DMS 273 treated with DMSO at 0.1 percent for 48 hours (cell line): Measurements from ENCODE around the gene DIO1.
"Not testable (repeated sequence)": the region's sequence is repeated elsewhere in the genome, so short reads cannot be mapped to it uniquely, and the experiment has no call there.

Experiments
- DNase-seq: peaks from one replicate; lab custom pipeline; 2025; lab: John Stamatoyannopoulos, UW

Gene DIO1

GRCh38 chr1:53893999-53894636 is at the start of gene DIO1:
TSS of gene DIO1 (plus strand) at chr1:53894187. CDS start at chr1:53894211, 24 bp downstream.
- DNase-seq: no peak

GRCh38 chr1:53847980-53848379 is 46.0 kb upstream of the DIO1 start:
- no peak for DNase-seq

GRCh38 chr1:53850082-53850673 is 43.8 kb upstream of the DIO1 start:
- no peak for DNase-seq

- no peak for DNase-seq
Measured at GRCh38 chr1:53851571-53852285, 42.3 kb upstream of the DIO1 start.

GRCh38 chr1:53860967-53861411 is 33.0 kb upstream of the DIO1 start:
- peak; percentile 29 for DNase-seq

- DNase-seq: no peak
Measured at GRCh38 chr1:53862507-53862906, 31.5 kb upstream of the DIO1 start.

- no peak for DNase-seq
Measured at GRCh38 chr1:53868565-53868964, 25.4 kb upstream of the DIO1 start.

GRCh38 chr1:53869454-53870117 is 24.4 kb upstream of the DIO1 start:
- no peak for DNase-seq

GRCh38 chr1:53871221-53871620 is 22.8 kb upstream of the DIO1 start:
- DNase-seq: no peak

- DNase-seq: no peak
Measured at GRCh38 chr1:53871773-53872484, 22.1 kb upstream of the DIO1 start.

- DNase-seq: not testable (repeated sequence)
Measured at GRCh38 chr1:53875150-53875549, 18.8 kb upstream of the DIO1 start.

GRCh38 chr1:53878492-53879105 is 15.4 kb upstream of the DIO1 start:
- peak; percentile 5 for DNase-seq

GRCh38 chr1:53881853-53882252 is 12.1 kb upstream of the DIO1 start:
- not testable (repeated sequence) for DNase-seq

- DNase-seq: not testable (repeated sequence)
Measured at GRCh38 chr1:53883600-53883999, 10.4 kb upstream of the DIO1 start.

GRCh38 chr1:53888681-53889080 is 5.3 kb upstream of the DIO1 start:
- DNase-seq: no peak

GRCh38 chr1:53889304-53890298 is 4.4 kb upstream of the DIO1 start, which contains the start of gene YIPF1:
TSS of gene YIPF1 (minus strand) at chr1:53889797. CDS start at chr1:53888937, 860 bp downstream.
- peak; percentile 62 for DNase-seq

- no peak for DNase-seq
Measured at GRCh38 chr1:53890522-53890941, 3.5 kb upstream of the DIO1 start.

- DNase-seq: no peak
Measured at GRCh38 chr1:53891018-53891417, 3.0 kb upstream of the DIO1 start.

- DNase-seq: no peak
Measured at GRCh38 chr1:53891678-53892077, 2.3 kb upstream of the DIO1 start.

GRCh38 chr1:53892911-53893310 is 1.1 kb upstream of the DIO1 start:
- no peak for DNase-seq
